NCI-H345 (cell line): ENCODE results near the gene HAND1.
A peak's percentile ranks its signal among the peaks of the same experiment; 100 is the strongest.

Source experiments
- DNase-seq: peaks from one replicate; lab custom pipeline; 2025; lab: John Stamatoyannopoulos, UW

Gene HAND1

GRCh38 chr5:154455585-154455984 is 22.4 kb downstream of the HAND1 start:
- no peak for DNase-seq

- DNase-seq, result no peak
Measured at GRCh38 chr5:154451957-154452356, 26.1 kb downstream of the HAND1 start.

- no peak for DNase-seq
Measured at GRCh38 chr5:154449786-154450185, 28.2 kb downstream of the HAND1 start.

GRCh38 chr5:154447089-154447725 is 30.8 kb downstream of the HAND1 start:
- DNase-seq, result no peak

- peak; percentile 39 for DNase-seq
Measured at GRCh38 chr5:154446195-154447088, 31.6 kb downstream of the HAND1 start.

GRCh38 chr5:154445422-154446194 is 32.4 kb downstream of the HAND1 start, which contains the start of gene SAP30L:
TSS of gene SAP30L (plus strand) at chr5:154445997. CDS start at chr5:154446605, 608 bp downstream.
- peak; percentile 96 for DNase-seq

GRCh38 chr5:154444556-154445421 is 33.2 kb downstream of the HAND1 start:
- no peak for DNase-seq

GRCh38 chr5:154442801-154443200 is 35.2 kb downstream of the HAND1 start:
- no peak for DNase-seq

GRCh38 chr5:154440540-154440939 is 37.5 kb downstream of the HAND1 start:
- DNase-seq, result no peak

- no peak for DNase-seq
Measured at GRCh38 chr5:154437281-154437965, 40.6 kb downstream of the HAND1 start.

GRCh38 chr5:154435226-154435625 is 42.8 kb downstream of the HAND1 start:
- no peak for DNase-seq

GRCh38 chr5:154430961-154431630 is 46.9 kb downstream of the HAND1 start:
- DNase-seq, result no peak

- DNase-seq, result peak; percentile 28
Measured at GRCh38 chr5:154430466-154430865, 47.6 kb downstream of the HAND1 start.

- no peak for DNase-seq
Measured at GRCh38 chr5:154429341-154429740, 48.7 kb downstream of the HAND1 start.

GRCh38 chr5:154428208-154428607 is 49.8 kb downstream of the HAND1 start:
- no peak for DNase-seq
